22Rv1 (cell line): ENCODE measurements around the gene ARHGEF5.
"Not testable (repeated sequence)": the region's sequence is repeated elsewhere in the genome, so short reads cannot be mapped to it uniquely, and the experiment has no call there.

Experiments used
- ZFX ChIP-seq: fragments of 450-650 bp; IDR thresholded peaks from 2 replicates; pipeline ENCODE4 v1.6.1; 2017; ENCODE audit warnings: antibody characterized with exemption, borderline replicate concordance
- TF ChIP-seq, protein P1 (sequence below): fragments of 450-650 bp; IDR thresholded peaks from 2 replicates; pipeline ENCODE4 v1.5.1; 2017; ENCODE audit warnings: mild to moderate bottlenecking

DNA sequence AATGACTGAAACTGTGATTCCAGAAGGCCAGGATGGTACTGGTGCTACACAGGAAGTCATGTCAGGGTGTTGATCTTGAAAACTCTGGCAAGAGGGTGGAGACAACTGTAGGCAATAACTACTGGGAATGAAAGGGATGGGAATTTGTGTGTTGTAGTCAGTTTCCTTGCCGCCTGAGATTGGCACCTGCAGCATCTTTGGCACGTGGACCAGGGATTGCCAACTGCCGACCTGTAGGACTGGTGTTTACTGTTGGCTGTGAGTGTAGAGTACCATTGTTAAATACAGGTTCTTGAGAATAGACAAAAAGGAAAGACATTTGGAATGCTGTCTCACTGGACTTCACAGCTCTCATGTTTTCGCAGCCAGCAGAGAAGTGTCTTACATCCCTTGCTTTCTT, 31.8 kb upstream of the ARHGEF5 start:
- TF ChIP-seq, protein P1, sequence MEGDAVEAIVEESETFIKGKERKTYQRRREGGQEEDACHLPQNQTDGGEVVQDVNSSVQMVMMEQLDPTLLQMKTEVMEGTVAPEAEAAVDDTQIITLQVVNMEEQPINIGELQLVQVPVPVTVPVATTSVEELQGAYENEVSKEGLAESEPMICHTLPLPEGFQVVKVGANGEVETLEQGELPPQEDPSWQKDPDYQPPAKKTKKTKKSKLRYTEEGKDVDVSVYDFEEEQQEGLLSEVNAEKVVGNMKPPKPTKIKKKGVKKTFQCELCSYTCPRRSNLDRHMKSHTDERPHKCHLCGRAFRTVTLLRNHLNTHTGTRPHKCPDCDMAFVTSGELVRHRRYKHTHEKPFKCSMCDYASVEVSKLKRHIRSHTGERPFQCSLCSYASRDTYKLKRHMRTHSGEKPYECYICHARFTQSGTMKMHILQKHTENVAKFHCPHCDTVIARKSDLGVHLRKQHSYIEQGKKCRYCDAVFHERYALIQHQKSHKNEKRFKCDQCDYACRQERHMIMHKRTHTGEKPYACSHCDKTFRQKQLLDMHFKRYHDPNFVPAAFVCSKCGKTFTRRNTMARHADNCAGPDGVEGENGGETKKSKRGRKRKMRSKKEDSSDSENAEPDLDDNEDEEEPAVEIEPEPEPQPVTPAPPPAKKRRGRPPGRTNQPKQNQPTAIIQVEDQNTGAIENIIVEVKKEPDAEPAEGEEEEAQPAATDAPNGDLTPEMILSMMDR, result not testable (repeated sequence)
- TF ChIP-seq ZFX, result not testable (repeated sequence)
